Esophagus muscularis mucosa (tissue), 4 donors: ENCODE results near the gene PUSL1. TPM values are rescaled to one million over a fixed set of nuclear protein-coding genes. Genes with fewer than 3 reads are reported as not detected.

Experiments
- DNase-seq: peaks from one replicate; pipeline ENCODE4 v3.0.0-alpha.2; 2017; ENCODE audit errors: extremely low spot score
- H3K27ac ChIP-seq, 4 donors: fragments of 200-600 bp; sonication (generic); replicated peaks in 1 of 4; 1 replicate in 3 of 4; 2 replicates in 1 of 4; pipeline ENCODE4 v1.5.1; 2016 to 2019; ENCODE audit warnings: mild to moderate bottlenecking in 1 of 4
- H3K27me3 ChIP-seq, 4 donors: fragments of 200-600 bp; sonication (generic); one replicate each; pipeline versions ENCODE4 v1.5.1 to v1.6.0; 2016 to 2019
- H3K36me3 ChIP-seq, 4 donors: fragments of 200-600 bp; sonication (generic); one replicate each; pipeline ENCODE4 v1.5.1; 2016 to 2019
- H3K4me1 ChIP-seq, 4 donors: fragments of 200-600 bp; sonication (generic); one replicate each; pipeline ENCODE4 v1.5.1; 2016 to 2019
- H3K4me3 ChIP-seq, 4 donors: fragments of 200-600 bp; sonication (generic); 1 replicate in 2 of 4; 2 replicates in 2 of 4; pipeline ENCODE4 v1.5.1; 2016 to 2019; ENCODE audit warnings: mild to moderate bottlenecking in 4 of 4, moderate library complexity in 1 of 4
- H3K9me3 ChIP-seq, 4 donors: fragments of 200-600 bp; sonication (generic); 1 replicate in 3 of 4; 2 replicates in 1 of 4; pipeline ENCODE4 v1.5.1; 2016 to 2019
- CTCF ChIP-seq, 3 experiments: fragments of 200-600 bp in 2 of 3; fragments of 450-650 bp in 1 of 3; sonication (generic) in 2 of 3; IDR thresholded peaks; one replicate each; pipeline ENCODE4 v1.5.1; 2017 to 2019; ENCODE audit warnings: antibody characterized with exemption in 3 of 3, mild to moderate bottlenecking in 2 of 3, moderate library complexity in 1 of 3
- EP300 ChIP-seq: sonication (generic); formaldehyde crosslinking; IDR thresholded peaks from one replicate; pipeline ENCODE4 v1.6.1; 2017; ENCODE audit warnings: antibody characterized with exemption
- POLR2A ChIP-seq: fragments of 450-650 bp; IDR thresholded peaks from one replicate; pipeline ENCODE4 v1.6.1; 2017; ENCODE audit warnings: antibody characterized with exemption, moderate library complexity, mild to moderate bottlenecking, low read depth
- POLR2AphosphoS5 ChIP-seq, 2 donors: sonication (generic); formaldehyde crosslinking; IDR thresholded peaks; one replicate each; pipeline ENCODE4 v1.6.1; 2017; ENCODE audit warnings: antibody characterized with exemption in 2 of 2
- WGBS: methylation state at CpG from one replicate; pipeline ENCODE4 v1.1.5; 2018; 5-methylcytosine and 5-hydroxymethylcytosine counted together
- intact Hi-C: fragments of 100-400 bp; cut with DNase I; formaldehyde crosslinking; loops from one replicate; pipeline ENCODE4 v1.15.1; 2023
- total RNA-seq, 4 donors: library from RNA; depleted of rRNA; stranded (reverse); fragments of >200 nt; gene quantifications; one replicate each; pipeline versions ENCODE4 v1.1.0 to v1.2.1, GENCODE V29; 2016

PUSL1 gene
- total RNA-seq, 4 donors from 2014 or later = 10.3 to 24.7 (median 21.7) TPM

- peaks cover 27 to 67% (median 63%) of the 10 kb centered on the region in 4 donors for H3K36me3 ChIP-seq
Observed at GRCh38 chr1:1340791-1341548, 32.6 kb downstream of the PUSL1 start.

GRCh38 chr1:1341549-1342021, 33.2 kb downstream of the PUSL1 start:
- DNase-seq = no peak
- WGBS = 79% methylated on average over 6 of the region's 17 CpGs
- intact Hi-C loops = no loop called here

More at GRCh38 chr1:1340791-1341548, 32.6 kb downstream of the PUSL1 start:
- H3K4me1 ChIP-seq = peaks cover 16 to 27% (median 20%) of the 10 kb centered on the region in 4 donors
- WGBS = 91% methylated on average over 36 of the region's 36 CpGs
- H3K4me3 ChIP-seq = no peak overlapping the region
- intact Hi-C loops = no loop called here
- DNase-seq = no peak
- TF ChIP-seq POLR2A = no peak
- no peak for TF ChIP-seq POLR2AphosphoS5 (IDR thresholded peaks at IDR 0.05)
- no peak for TF ChIP-seq EP300
- no peak for TF ChIP-seq CTCF (IDR thresholded peaks at IDR 0.05)
- H3K27me3 ChIP-seq = no peaks in the 10 kb centered on the region
- no peaks in the 10 kb centered on the region for H3K9me3 ChIP-seq
- no peak overlapping the region for H3K27ac ChIP-seq

GRCh38 chr1:1342061-1342562, 33.7 kb downstream of the PUSL1 start:
- peaks cover 27 to 56% (median 51%) of the 10 kb centered on the region in 4 donors for H3K36me3 ChIP-seq

More at GRCh38 chr1:1341549-1342021, 33.2 kb downstream of the PUSL1 start:
- H3K36me3 ChIP-seq = peaks cover 27 to 61% (median 57%) of the 10 kb centered on the region in 4 donors
- H3K4me1 ChIP-seq = peaks cover 22 to 34% (median 26%) of the 10 kb centered on the region in 4 donors
- no peaks in the 10 kb centered on the region for H3K27me3 ChIP-seq
- no peak overlapping the region for H3K27ac ChIP-seq
- TF ChIP-seq CTCF (IDR thresholded peaks at IDR 0.05) = no peak
- no peak for TF ChIP-seq EP300
- TF ChIP-seq POLR2A = no peak
- no peak for TF ChIP-seq POLR2AphosphoS5 (IDR thresholded peaks at IDR 0.05)
- no peaks in the 10 kb centered on the region for H3K9me3 ChIP-seq
- no peak overlapping the region for H3K4me3 ChIP-seq

GRCh38 chr1:1342584-1343115, 34.3 kb downstream of the PUSL1 start:
- Histone ChIP-seq H3K9me3 (no peaks in the 10 kb centered on the region), H3K27me3 (no peaks in the 10 kb centered on the region), H3K27ac (no peak overlapping the region), H3K4me3 (no peak overlapping the region), H3K36me3 (peaks cover 27 to 50% (median 46%) of the 10 kb centered on the region in 4 donors), H3K4me1 (peaks cover 32 to 44% (median 36%) of the 10 kb centered on the region in 4 donors)
- DNase-seq = no peak
- TF ChIP-seq POLR2AphosphoS5 (IDR thresholded peaks at IDR 0.05) (no peak), CTCF (IDR thresholded peaks at IDR 0.05) (no peak), EP300 (no peak), POLR2A (no peak)
- intact Hi-C loops = no loop called here
- 93% methylated on average over 11 of the region's 18 CpGs for WGBS

More at GRCh38 chr1:1342061-1342562, 33.7 kb downstream of the PUSL1 start:
- no peak overlapping the region for H3K4me3 ChIP-seq
- H3K4me1 ChIP-seq = peaks cover 27 to 39% (median 31%) of the 10 kb centered on the region in 4 donors
- no peaks in the 10 kb centered on the region for H3K9me3 ChIP-seq
- no peaks in the 10 kb centered on the region for H3K27me3 ChIP-seq
- DNase-seq = no peak
- H3K27ac ChIP-seq = no peak overlapping the region
- TF ChIP-seq CTCF (IDR thresholded peaks at IDR 0.05) (no peak), POLR2A (no peak), POLR2AphosphoS5 (IDR thresholded peaks at IDR 0.05) (no peak), EP300 (no peak)
- 98% methylated on average over 15 of the region's 28 CpGs for WGBS
- intact Hi-C loops = no loop called here
